22Rv1 (cell line): ENCODE results near the gene ADCY2.

Experiments
- CTCF ChIP-seq: fragments of 450-650 bp; IDR thresholded peaks from 2 replicates; pipeline ENCODE4 v1.5.1; 2017; ENCODE audit warnings: mild to moderate bottlenecking
- ZFX ChIP-seq: fragments of 450-650 bp; IDR thresholded peaks from 2 replicates; pipeline ENCODE4 v1.6.1; 2017; ENCODE audit warnings: antibody characterized with exemption, borderline replicate concordance

GRCh38 chr5:7377761-7378160 is 18.2 kb upstream of the ADCY2 start:
- TF ChIP-seq CTCF (no peak), ZFX (no peak)
